Stomach smooth muscle (tissue), 2 donors: ENCODE measurements around the gene DGCR8.

Source experiments
- H3K27ac ChIP-seq: one replicate; pipeline ENCODE4 v1.7.0; 2013; ENCODE audit warnings: mild to moderate bottlenecking, low read length, inconsistent platforms
- H3K27me3 ChIP-seq, 2 donors: one replicate each; pipeline ENCODE4 v1.7.0; 2013; ENCODE audit warnings: low read length in 2 of 2; ENCODE audit not compliant: insufficient read depth in 2 of 2, control insufficient read depth in 1 of 2
- H3K36me3 ChIP-seq, 2 donors: one replicate each; pipeline ENCODE4 v1.7.0; 2013; ENCODE audit warnings: low read length in 2 of 2; ENCODE audit not compliant: control insufficient read depth in 2 of 2, insufficient read depth in 2 of 2
- H3K4me1 ChIP-seq: one replicate; pipeline ENCODE4 v1.7.0; 2013; ENCODE audit warnings: low read length; ENCODE audit not compliant: control insufficient read depth, insufficient read depth
- H3K4me3 ChIP-seq, 2 donors: one replicate each; pipeline ENCODE4 v1.7.0; 2013; ENCODE audit warnings: low read length in 2 of 2
- H3K9ac ChIP-seq, 2 donors: one replicate each; pipeline ENCODE4 v1.7.0; 2013; ENCODE audit warnings: low read length in 2 of 2, mild to moderate bottlenecking in 1 of 2
- H3K9me3 ChIP-seq, 2 donors: one replicate each; pipeline ENCODE4 v1.7.0; 2013; ENCODE audit warnings: low read length in 2 of 2; ENCODE audit not compliant: control insufficient read depth in 2 of 2
- donor health status: healthy.
- donor health status: Pancreatic carcinoma.

DGCR8 gene

GRCh38 chr22:20079745-20080444 is at the start of gene DGCR8:
Gene DGCR8 (plus strand): TSS chr22:20080241. CDS start chr22:20085964, 5,723 bp downstream.
- Histone ChIP-seq H3K27ac (peak within 1 kb of the TSS; percentile 73), H3K9ac (peak within 1 kb of the TSS; percentile 87 to 89), H3K4me1 (peaks cover 37% of the 10 kb centered on the region), H3K9me3 (no peaks in the 10 kb centered on the region), H3K27me3 (no peaks in the 10 kb centered on the region), H3K4me3 (peak within 1 kb of the TSS; percentile 85 to 96), H3K36me3 (peaks cover 0 to 2% of the 10 kb centered on the region in 2 donors)

- no peak overlapping the region for H3K4me3 ChIP-seq
- H3K27me3 ChIP-seq: no peaks in the 10 kb centered on the region
- peaks cover 2 to 8% of the 10 kb centered on the region in 2 donors for H3K36me3 ChIP-seq
- H3K9me3 ChIP-seq: no peaks in the 10 kb centered on the region
- peaks cover 22% of the 10 kb centered on the region for H3K4me1 ChIP-seq
- no peak overlapping the region for H3K27ac ChIP-seq
- H3K9ac ChIP-seq: no peak overlapping the region
Observed at GRCh38 chr22:20031732-20032406, 48.2 kb upstream of the DGCR8 start.

GRCh38 chr22:20032407-20032991 is 47.5 kb upstream of the DGCR8 start:
- Histone ChIP-seq H3K9me3 (no peaks in the 10 kb centered on the region), H3K9ac (no peak overlapping the region), H3K27me3 (no peaks in the 10 kb centered on the region), H3K27ac (no peak overlapping the region), H3K4me1 (peaks cover 22% of the 10 kb centered on the region), H3K36me3 (peaks cover 8 to 11% of the 10 kb centered on the region in 2 donors), H3K4me3 (no peak overlapping the region)

DNA sequence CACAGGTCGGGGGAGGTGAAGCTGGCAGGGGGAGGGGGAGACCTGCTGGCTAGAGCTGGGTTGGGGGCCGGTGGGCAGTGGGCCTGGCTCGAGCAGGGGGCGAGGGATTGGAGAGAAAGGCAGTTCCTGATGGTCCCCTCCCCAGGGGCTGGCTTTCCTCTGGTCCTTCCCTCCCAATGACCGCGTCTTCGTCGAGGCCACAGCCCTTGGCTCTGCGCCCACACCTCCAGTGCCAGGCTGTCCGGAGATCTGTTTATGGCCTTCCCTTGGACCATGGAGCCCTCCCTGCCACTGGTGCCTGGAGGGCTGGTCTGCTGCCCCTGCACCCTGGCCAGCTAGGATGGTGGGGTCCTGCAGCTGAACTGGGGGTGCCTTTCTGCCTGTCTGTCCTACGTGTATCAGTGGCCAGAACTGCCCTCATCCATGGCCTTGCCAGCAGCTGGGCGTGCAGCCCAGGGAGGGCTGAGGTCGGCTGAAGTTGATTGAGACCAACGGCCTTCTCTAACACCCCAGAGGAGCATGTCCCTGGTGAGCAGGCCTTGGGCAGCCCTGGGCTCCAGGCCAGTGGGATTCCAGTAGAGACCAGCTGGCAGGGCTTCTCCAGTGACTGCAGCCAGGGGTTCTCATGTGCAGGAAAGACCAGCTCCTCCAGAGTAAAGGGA is 46.9 kb upstream of the DGCR8 start:
- H3K9me3 ChIP-seq: no peaks in the 10 kb centered on the region
- no peaks in the 10 kb centered on the region for H3K27me3 ChIP-seq
- H3K27ac ChIP-seq: no peak overlapping the region
- H3K36me3 ChIP-seq: peaks cover 9 to 13% of the 10 kb centered on the region in 2 donors
- H3K4me1 ChIP-seq: peaks cover 22% of the 10 kb centered on the region
- peak overlapping the region in 1 of 2 donors; percentile 22 for H3K4me3 ChIP-seq
- H3K9ac ChIP-seq: no peak overlapping the region

DNA sequence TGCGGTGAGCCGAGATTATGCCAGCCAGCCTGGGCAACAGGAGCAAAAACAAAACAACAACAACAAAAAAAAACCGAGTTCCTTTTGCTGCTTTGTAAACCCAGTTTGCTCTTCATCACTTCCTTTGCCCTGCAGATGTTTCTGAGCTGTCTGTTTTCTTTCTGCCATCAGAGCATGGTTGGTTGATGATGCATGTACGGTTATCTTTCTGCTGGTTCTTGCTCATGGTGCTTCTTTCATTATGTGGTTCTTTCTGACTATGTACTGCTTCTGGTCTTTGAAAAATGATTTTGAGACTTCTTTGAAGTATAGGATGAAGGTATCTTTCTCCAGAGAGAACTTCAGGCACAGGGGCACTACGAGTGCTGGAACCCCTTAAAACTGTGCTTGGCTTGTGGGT is 45.9 kb upstream of the DGCR8 start:
- no peaks in the 10 kb centered on the region for H3K27me3 ChIP-seq
- H3K36me3 ChIP-seq: peaks cover 9 to 15% of the 10 kb centered on the region in 2 donors
- H3K27ac ChIP-seq: no peak overlapping the region
- no peaks in the 10 kb centered on the region for H3K9me3 ChIP-seq
- H3K4me1 ChIP-seq: peaks cover 19% of the 10 kb centered on the region
- no peak overlapping the region for H3K9ac ChIP-seq
- H3K4me3 ChIP-seq: no peak overlapping the region

DNA sequence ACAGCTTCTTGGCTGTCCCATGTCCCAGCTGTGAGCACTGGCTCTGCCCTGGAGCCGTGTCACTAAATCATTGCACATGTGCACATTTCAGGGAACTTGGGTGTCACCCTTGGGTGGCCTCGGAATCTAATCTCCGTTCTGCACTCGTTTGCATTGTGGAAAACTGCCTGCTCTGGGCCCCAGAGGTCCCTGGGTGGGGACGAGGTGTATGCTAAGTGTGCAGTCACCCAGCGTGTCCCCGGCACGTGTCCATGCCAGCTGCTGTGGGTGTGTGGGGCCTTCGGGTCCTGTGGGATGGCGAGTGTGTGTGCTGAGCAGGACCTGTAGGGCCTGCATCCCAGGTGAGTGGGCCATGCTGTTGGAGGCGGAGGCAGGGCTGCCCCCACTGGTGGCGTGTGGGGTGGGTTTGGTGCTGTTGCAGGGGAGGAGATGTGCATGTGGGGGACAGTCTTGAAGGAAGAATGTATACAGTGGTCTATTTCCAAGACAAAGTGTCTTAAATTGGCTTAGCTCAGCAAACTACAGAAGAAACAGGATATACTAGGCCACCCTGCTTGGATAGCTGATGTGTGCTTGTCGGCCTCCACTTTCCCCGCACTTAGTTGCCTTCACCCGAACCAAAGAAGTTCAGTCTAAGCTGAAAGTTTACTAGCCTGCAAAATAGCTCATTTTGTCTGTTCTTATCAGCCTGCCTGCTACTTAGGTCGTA is 44.5 kb upstream of the DGCR8 start:
- Histone ChIP-seq H3K36me3 (peaks cover 9 to 21% of the 10 kb centered on the region in 2 donors), H3K4me3 (no peak overlapping the region), H3K9me3 (no peaks in the 10 kb centered on the region), H3K27me3 (no peaks in the 10 kb centered on the region), H3K4me1 (peaks cover 17% of the 10 kb centered on the region), H3K27ac (no peak overlapping the region), H3K9ac (no peak overlapping the region)

DNA sequence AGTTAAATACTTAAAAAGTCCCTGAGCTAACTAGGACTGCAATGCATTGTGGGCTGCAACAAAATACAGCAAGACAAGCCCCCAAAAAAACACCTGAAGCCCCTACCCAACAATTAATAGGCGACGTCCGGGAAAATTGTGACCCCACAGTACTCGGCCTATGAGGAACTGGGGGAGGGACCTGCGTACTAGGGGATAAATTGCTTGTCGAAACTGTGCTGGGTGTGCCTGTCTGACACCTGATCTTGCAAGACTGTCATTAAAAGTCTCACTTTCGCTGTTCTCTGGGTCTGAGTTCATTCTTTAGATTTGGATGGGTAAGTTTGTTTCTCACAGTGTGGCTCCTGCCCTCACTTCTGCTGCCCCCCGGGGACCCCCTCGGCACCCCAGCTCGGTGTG is 44.0 kb upstream of the DGCR8 start:
- H3K27me3 ChIP-seq: no peaks in the 10 kb centered on the region
- H3K36me3 ChIP-seq: peaks cover 9 to 22% of the 10 kb centered on the region in 2 donors
- no peaks in the 10 kb centered on the region for H3K9me3 ChIP-seq
- H3K9ac ChIP-seq: no peak overlapping the region
- no peak overlapping the region for H3K4me3 ChIP-seq
- H3K27ac ChIP-seq: no peak overlapping the region
- peaks cover 17% of the 10 kb centered on the region for H3K4me1 ChIP-seq

GRCh38 chr22:20036535-20037392 is 43.3 kb upstream of the DGCR8 start:
- Histone ChIP-seq H3K4me3 (no peak overlapping the region), H3K27ac (no peak overlapping the region), H3K36me3 (peaks cover 9 to 17% of the 10 kb centered on the region in 2 donors), H3K9me3 (no peaks in the 10 kb centered on the region), H3K27me3 (no peaks in the 10 kb centered on the region), H3K9ac (no peak overlapping the region), H3K4me1 (peaks cover 17% of the 10 kb centered on the region)

DNA sequence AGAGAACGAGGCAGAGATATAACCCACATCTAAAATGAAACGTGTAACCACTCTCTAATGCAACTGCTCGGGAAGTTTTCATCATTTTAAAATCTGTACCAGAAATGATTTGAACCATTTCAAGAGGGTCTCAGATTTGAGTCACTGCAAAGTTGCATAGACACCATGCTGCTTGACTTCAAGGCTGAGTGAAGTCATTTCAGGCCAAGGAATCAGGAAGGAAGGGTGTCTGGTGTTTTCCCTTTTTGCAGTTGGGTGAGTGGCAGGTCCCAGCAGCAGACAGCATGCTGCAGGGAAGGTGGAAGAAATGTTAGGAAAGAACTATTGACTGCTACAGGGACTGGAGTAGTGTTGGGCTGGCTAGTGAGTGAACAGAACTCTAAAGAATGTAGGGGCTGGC is 42.6 kb upstream of the DGCR8 start:
- H3K9me3 ChIP-seq: no peaks in the 10 kb centered on the region
- peaks cover 9 to 17% of the 10 kb centered on the region in 2 donors for H3K36me3 ChIP-seq
- H3K27me3 ChIP-seq: no peaks in the 10 kb centered on the region
- no peak overlapping the region for H3K9ac ChIP-seq
- H3K4me1 ChIP-seq: peaks cover 11% of the 10 kb centered on the region
- no peak overlapping the region for H3K4me3 ChIP-seq
- H3K27ac ChIP-seq: no peak overlapping the region
